Measurements from ENCODE around the gene CDC42EP2.
"Not testable (repeated sequence)": the region's sequence is repeated elsewhere in the genome, so short reads cannot be mapped to it uniquely, and the experiment has no call there.

CDC42EP2 gene

GRCh38 chr11:65315204-65315865 lies 669 bp downstream of the CDC42EP2 start:
- H3K27ac ChIP-seq = peak overlapping the region; percentile 8 to 91 (median 78)
- H3K4me3 ChIP-seq = peak overlapping the region; percentile 43 to 88 (median 71)

- Histone ChIP-seq H3K27ac (peak overlapping the region in 20 of 21 experiments; percentile 8 to 91 (median 78)), H3K4me3 (peak overlapping the region; percentile 43 to 88 (median 71))
Observed at GRCh38 chr11:65315866-65316226, 1.2 kb downstream of the CDC42EP2 start.

- H3K27ac ChIP-seq = peak overlapping the region in 19 of 21 experiments; percentile 47 to 89 (median 78)
Observed at GRCh38 chr11:65316227-65317024, 1.8 kb downstream of the CDC42EP2 start.

GRCh38 chr11:65317025-65317786 lies 2.5 kb downstream of the CDC42EP2 start:
- H3K4me3 ChIP-seq = peak overlapping the region in 6 of 7 experiments; percentile 3 to 88 (median 72)
- peak overlapping the region in 17 of 21 experiments; percentile 18 to 89 (median 79) for H3K27ac ChIP-seq

More at GRCh38 chr11:65316227-65317024, 1.8 kb downstream of the CDC42EP2 start:
- H3K4me3 ChIP-seq = peak overlapping the region; percentile 43 to 88 (median 71)

GRCh38 chr11:65320386-65321075 lies 5.9 kb downstream of the CDC42EP2 start:
- H3K4me3 ChIP-seq = no peak overlapping the region
- H3K27ac ChIP-seq = peak overlapping the region in 1 of 21 experiments; percentile 38

GRCh38 chr11:65321076-65321475 lies 6.4 kb downstream of the CDC42EP2 start:
- peak overlapping the region in 2 of 21 experiments; percentile 0 to 38 for H3K27ac ChIP-seq
- no peak overlapping the region for H3K4me3 ChIP-seq

GRCh38 chr11:65321828-65322485 lies 7.3 kb downstream of the CDC42EP2 start:
- H3K27ac ChIP-seq = peak overlapping the region in 2 of 21 experiments; percentile 0 to 2
- no peak overlapping the region for H3K4me3 ChIP-seq

- no peak overlapping the region for H3K4me3 ChIP-seq
- H3K27ac ChIP-seq = no peak overlapping the region
Observed at GRCh38 chr11:65323813-65324212, 9.1 kb downstream of the CDC42EP2 start.

- no peak overlapping the region for H3K4me3 ChIP-seq
- no peak overlapping the region for H3K27ac ChIP-seq
Observed at GRCh38 chr11:65325435-65325834, 10.8 kb downstream of the CDC42EP2 start.

- no peak overlapping the region for H3K4me3 ChIP-seq
- H3K27ac ChIP-seq = no peak overlapping the region
Observed at GRCh38 chr11:65327021-65327420, 12.4 kb downstream of the CDC42EP2 start.

GRCh38 chr11:65329478-65329877 lies 14.8 kb downstream of the CDC42EP2 start:
- peak overlapping the region in 4 of 21 experiments; percentile 4 to 34 (median 20) for H3K27ac ChIP-seq
- H3K4me3 ChIP-seq = no peak overlapping the region

GRCh38 chr11:65329944-65330403 lies 15.3 kb downstream of the CDC42EP2 start:
- Histone ChIP-seq H3K4me3 (no peak overlapping the region), H3K27ac (peak overlapping the region in 4 of 21 experiments; percentile 4 to 34 (median 20))

GRCh38 chr11:65330544-65330943 lies 15.9 kb downstream of the CDC42EP2 start:
- Histone ChIP-seq H3K4me3 (no peak overlapping the region), H3K27ac (no peak overlapping the region)

GRCh38 chr11:65332591-65332990 lies 17.9 kb downstream of the CDC42EP2 start:
- not testable (repeated sequence) for H3K4me3 ChIP-seq, H3K27ac ChIP-seq

GRCh38 chr11:65334696-65335295 lies 20.1 kb downstream of the CDC42EP2 start:
- H3K27ac ChIP-seq = peak overlapping the region in 15 of 21 experiments; percentile 83 to 95 (median 90)
- H3K4me3 ChIP-seq = peak overlapping the region; percentile 54 to 97 (median 78)

- Histone ChIP-seq H3K27ac (no peak overlapping the region), H3K4me3 (no peak overlapping the region)
Observed at GRCh38 chr11:65338676-65339075, 24.0 kb downstream of the CDC42EP2 start.

- H3K4me3 ChIP-seq = no peak overlapping the region
- H3K27ac ChIP-seq = no peak overlapping the region
Observed at GRCh38 chr11:65340226-65340625, 25.6 kb downstream of the CDC42EP2 start.

- Histone ChIP-seq H3K27ac (no peak overlapping the region), H3K4me3 (no peak overlapping the region)
Observed at GRCh38 chr11:65341856-65342255, 27.2 kb downstream of the CDC42EP2 start.

Measured in skin epidermis (tissue), 12 donors.